ENCODE measurements around the gene ZNF335.
"Not testable (repeated sequence)": the region's sequence is repeated elsewhere in the genome, so short reads cannot be mapped to it uniquely, and the experiment has no call there.

The ZNF335 gene

GRCh38 chr20:46004187-46004586 is 32.2 kb upstream of the ZNF335 start:
- no peak for DNase-seq (ENCODE audit: low read depth in 2 of 2)

GRCh38 chr20:46002008-46002407 is 30.0 kb upstream of the ZNF335 start:
- no peak for DNase-seq (ENCODE audit: low read depth in 2 of 2)

GRCh38 chr20:46001498-46001897 is 29.5 kb upstream of the ZNF335 start:
- DNase-seq (ENCODE audit: low read depth in 2 of 2), result no peak

GRCh38 chr20:46000262-46000996 is 28.4 kb upstream of the ZNF335 start:
- DNase-seq (ENCODE audit: low read depth in 2 of 2), result no peak

GRCh38 chr20:45999557-46000261 is 27.7 kb upstream of the ZNF335 start:
- DNase-seq (ENCODE audit: low read depth in 2 of 2), result no peak

- no peak for DNase-seq (ENCODE audit: low read depth in 2 of 2)
These were observed 26.8 kb upstream of the ZNF335 start for GRCh38 chr20:45998761-45999160.

GRCh38 chr20:45998337-45998736 is 26.3 kb upstream of the ZNF335 start:
- DNase-seq (ENCODE audit: low read depth in 2 of 2), result no peak

GRCh38 chr20:45997187-45997586 is 25.2 kb upstream of the ZNF335 start:
- no peak for DNase-seq (ENCODE audit: low read depth in 2 of 2)

GRCh38 chr20:45995495-45996097 is 23.6 kb upstream of the ZNF335 start:
- DNase-seq (ENCODE audit: low read depth in 2 of 2), result not testable (repeated sequence)

GRCh38 chr20:45994761-45995493 is 22.9 kb upstream of the ZNF335 start:
- no peak for DNase-seq (ENCODE audit: low read depth in 2 of 2)

- no peak for DNase-seq (ENCODE audit: low read depth in 2 of 2)
These were observed 21.4 kb upstream of the ZNF335 start for GRCh38 chr20:45993197-45993951.

GRCh38 chr20:45991616-45992015 is 19.6 kb upstream of the ZNF335 start:
- no peak for DNase-seq (ENCODE audit: low read depth in 2 of 2)

GRCh38 chr20:45988830-45989229 is 16.8 kb upstream of the ZNF335 start:
- not testable (repeated sequence) for DNase-seq (ENCODE audit: low read depth in 2 of 2)

GRCh38 chr20:45987108-45987780 is 15.2 kb upstream of the ZNF335 start:
- DNase-seq (ENCODE audit: low read depth in 2 of 2), result peak; percentile 29 to 70

- no peak for DNase-seq (ENCODE audit: low read depth in 2 of 2)
These were observed 13.6 kb upstream of the ZNF335 start for GRCh38 chr20:45985573-45985972.

- DNase-seq (ENCODE audit: low read depth in 2 of 2), result no peak
These were observed 11.3 kb upstream of the ZNF335 start for GRCh38 chr20:45983279-45983743.

GRCh38 chr20:45981261-45981660 is 9.3 kb upstream of the ZNF335 start:
- no peak for DNase-seq (ENCODE audit: low read depth in 2 of 2)

GRCh38 chr20:45976086-45976485 is 4.1 kb upstream of the ZNF335 start:
- DNase-seq (ENCODE audit: low read depth in 2 of 2), result no peak

- DNase-seq (ENCODE audit: low read depth in 2 of 2), result no peak
These were observed 3.7 kb upstream of the ZNF335 start for GRCh38 chr20:45975686-45976085.

GRCh38 chr20:45974896-45975565 is 3.0 kb upstream of the ZNF335 start:
- no peak for DNase-seq (ENCODE audit: low read depth in 2 of 2)
